ENCODE measurements around the gene CTIF. TPM values are rescaled to one million over a fixed set of nuclear protein-coding genes. Genes with fewer than 3 reads are reported as not detected.

The CTIF gene
- total RNA-seq, 1 donor, result 86.4 TPM

GRCh38 chr18:48605408-48605845 lies 66.6 kb downstream of the CTIF start:
- H3K4me3 ChIP-seq (ENCODE audit: low read depth, low read length), result no peak overlapping the region
- peak; percentile 60 for TF ChIP-seq CTCF (IDR thresholded peaks at IDR 0.05; ENCODE audit: insufficient read depth, low read depth, low read length)
- DNase-seq (ENCODE audit: low read depth), result peak; percentile 51

GRCh38 chr18:48607056-48607984 lies 68.5 kb downstream of the CTIF start:
- TF ChIP-seq CTCF (IDR thresholded peaks at IDR 0.05; ENCODE audit: insufficient read depth, low read depth, low read length), result peak; percentile 6
- DNase-seq (ENCODE audit: low read depth), result peak; percentile 86
- H3K4me3 ChIP-seq (ENCODE audit: low read depth, low read length), result no peak overlapping the region

- no peak overlapping the region for H3K4me3 ChIP-seq (ENCODE audit: low read depth, low read length)
- DNase-seq (ENCODE audit: low read depth), result no peak
- no peak for TF ChIP-seq CTCF (IDR thresholded peaks at IDR 0.05; ENCODE audit: insufficient read depth, low read depth, low read length)
Measured at GRCh38 chr18:48608581-48608980, 69.8 kb downstream of the CTIF start.

GRCh38 chr18:48609114-48609513 lies 70.3 kb downstream of the CTIF start:
- no peak for DNase-seq (ENCODE audit: low read depth)
- H3K4me3 ChIP-seq (ENCODE audit: low read depth, low read length), result no peak overlapping the region
- TF ChIP-seq CTCF (IDR thresholded peaks at IDR 0.05; ENCODE audit: insufficient read depth, low read depth, low read length), result no peak

- no peak overlapping the region for H3K4me3 ChIP-seq (ENCODE audit: low read depth, low read length)
- no peak for TF ChIP-seq CTCF (IDR thresholded peaks at IDR 0.05; ENCODE audit: insufficient read depth, low read depth, low read length)
- no peak for DNase-seq (ENCODE audit: low read depth)
Measured at GRCh38 chr18:48609820-48610815, 71.3 kb downstream of the CTIF start.

- no peak for TF ChIP-seq CTCF (IDR thresholded peaks at IDR 0.05; ENCODE audit: insufficient read depth, low read depth, low read length)
- no peak for DNase-seq (ENCODE audit: low read depth)
- H3K4me3 ChIP-seq (ENCODE audit: low read depth, low read length), result no peak overlapping the region
Measured at GRCh38 chr18:48611203-48611602, 72.4 kb downstream of the CTIF start.

Data from fibroblast of villous mesenchyme (primary cell).